Heart left ventricle (tissue), 13 donors: ENCODE data around the gene MGAM2.

Experiments used
- POLR2A ChIP-seq, 2 donors: fragments of 450-650 bp; IDR thresholded peaks; one replicate each; pipeline ENCODE4 v1.6.1; 2017; ENCODE audit warnings: antibody characterized with exemption in 2 of 2, mild to moderate bottlenecking in 2 of 2, moderate library complexity in 2 of 2
- TF ChIP-seq, protein P1 (sequence below), 12 donors: fragments of 200-600 bp; sonication (generic) in 4 of 12; IDR thresholded peaks; one replicate each; pipeline versions ENCODE4 v1.5.0 to v1.8.0; 2018 to 2022; ENCODE audit warnings: antibody characterized with exemption in 12 of 12, mild to moderate bottlenecking in 5 of 12
- donor health status: ischemic (EF 13 %, LVEDD 7.1; RV severe dilation, severe dysfunction).
- donor health status: DM: no; HTN: yes; CAD: no.
- donor health status: DM: no; HTN: no; CAD: no.
- donor health status: ischemic (EF 25% LVEDD 6.9; RV normal size, moderate dysfunction).
- donor health status: ischemic (EF 25% LVEDD 5.7; RV mildly dilated, moderate dysfunction).
- donor health status: ischemic (EF 35%, LVEDD 5.7; RV mildly dilated, moderate dysfunction).
- donor health status: nonischemic (EF 11% LVEDD 7.7; RV severe dilation, severe dysfunction).
- donor health status: DM: yes; HTN: yes; CAD: no.
- donor health status: PGD.
- donor health status: ischemic (EF 29% LVEDD 5.4; RV normal size, mild dysfunction).
- donor health status: nonischemic (EF 23%, LVEDD 6.1; RV moderate dilation, normal function).

DNA sequence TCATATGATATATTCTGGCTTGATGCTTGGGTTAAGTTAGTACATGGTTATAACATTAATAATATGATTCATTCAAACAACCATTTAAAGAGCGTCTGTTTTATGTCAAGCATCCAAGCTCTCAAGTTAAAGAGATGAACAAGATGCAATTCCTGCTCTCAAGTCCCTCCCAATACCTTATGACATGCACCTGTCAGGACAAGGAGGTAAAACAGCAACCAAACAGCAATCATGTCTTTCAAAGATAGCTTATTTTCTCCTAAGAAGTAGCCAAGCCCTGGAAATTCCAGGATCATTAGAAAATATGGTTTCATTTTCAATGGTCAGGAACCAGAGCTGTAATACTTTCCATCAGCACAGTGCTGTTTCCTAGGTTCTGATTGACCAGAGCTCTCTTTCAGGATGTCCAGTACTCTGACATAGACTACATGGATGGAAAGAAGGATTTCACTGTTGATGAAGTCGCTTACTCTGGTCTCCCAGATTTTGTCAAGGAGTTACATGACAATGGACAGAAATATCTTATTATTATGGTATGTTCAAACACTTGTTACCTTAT lies 29.0 kb downstream of the MGAM2 start:
- TF ChIP-seq, protein P1, sequence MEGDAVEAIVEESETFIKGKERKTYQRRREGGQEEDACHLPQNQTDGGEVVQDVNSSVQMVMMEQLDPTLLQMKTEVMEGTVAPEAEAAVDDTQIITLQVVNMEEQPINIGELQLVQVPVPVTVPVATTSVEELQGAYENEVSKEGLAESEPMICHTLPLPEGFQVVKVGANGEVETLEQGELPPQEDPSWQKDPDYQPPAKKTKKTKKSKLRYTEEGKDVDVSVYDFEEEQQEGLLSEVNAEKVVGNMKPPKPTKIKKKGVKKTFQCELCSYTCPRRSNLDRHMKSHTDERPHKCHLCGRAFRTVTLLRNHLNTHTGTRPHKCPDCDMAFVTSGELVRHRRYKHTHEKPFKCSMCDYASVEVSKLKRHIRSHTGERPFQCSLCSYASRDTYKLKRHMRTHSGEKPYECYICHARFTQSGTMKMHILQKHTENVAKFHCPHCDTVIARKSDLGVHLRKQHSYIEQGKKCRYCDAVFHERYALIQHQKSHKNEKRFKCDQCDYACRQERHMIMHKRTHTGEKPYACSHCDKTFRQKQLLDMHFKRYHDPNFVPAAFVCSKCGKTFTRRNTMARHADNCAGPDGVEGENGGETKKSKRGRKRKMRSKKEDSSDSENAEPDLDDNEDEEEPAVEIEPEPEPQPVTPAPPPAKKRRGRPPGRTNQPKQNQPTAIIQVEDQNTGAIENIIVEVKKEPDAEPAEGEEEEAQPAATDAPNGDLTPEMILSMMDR (IDR thresholded peaks at IDR 0.05): no peak
- no peak for TF ChIP-seq POLR2A (IDR thresholded peaks at IDR 0.05)
